Measurements from ENCODE around the gene MYOF.

The MYOF gene

GRCh38 chr10:93417921-93418320 lies 64.2 kb downstream of the MYOF start:
- H3K9me3 ChIP-seq (ENCODE audit: control insufficient read depth, low read length) = no peaks in the 10 kb centered on the region
- H3K4me1 ChIP-seq (ENCODE audit: control insufficient read depth, insufficient read depth, low read depth, low read length) = no peaks in the 10 kb centered on the region
- no peak overlapping the region for H3K14ac ChIP-seq (ENCODE audit: low read length in 2 of 2)
- no peak overlapping the region for H4K8ac ChIP-seq (ENCODE audit: low read length)
- no peak overlapping the region for H2BK120ac ChIP-seq (ENCODE audit: low read depth, low read length)
- H4K91ac ChIP-seq (ENCODE audit: low read length) = no peak overlapping the region
- H3K4me3 ChIP-seq (ENCODE audit: insufficient read depth in 1 of 2, low read depth in 1 of 2, low read length in 2 of 2) = no peak overlapping the region
- H3K27me3 ChIP-seq (ENCODE audit: control insufficient read depth in 1 of 2, insufficient read depth in 1 of 2, low read length in 2 of 2) = no peaks in the 10 kb centered on the region
- no peak overlapping the region for H3K4ac ChIP-seq (ENCODE audit: low read depth in 1 of 2, low read length in 2 of 2)
- peaks cover 14% of the 10 kb centered on the region for H3K79me1 ChIP-seq (replicated peaks; ENCODE audit: low read length, poor library complexity, severe bottlenecking)
- no peak overlapping the region for H3K18ac ChIP-seq (ENCODE audit: low read depth in 1 of 2, low read length in 2 of 2)
- H3K4me2 ChIP-seq (ENCODE audit: low read length, poor library complexity, severe bottlenecking) = no peak overlapping the region
- no peak overlapping the region for H2BK5ac ChIP-seq (ENCODE audit: low read depth, low read length, poor library complexity, severe bottlenecking)
- no peak overlapping the region for H2AK5ac ChIP-seq (ENCODE audit: low read length, severe bottlenecking)
- peaks cover 38 to 86% of the 10 kb centered on the region in 2 experiments for H3K36me3 ChIP-seq (ENCODE audit: control insufficient read depth in 1 of 2, insufficient read depth in 2 of 2, low read depth in 1 of 2, low read length in 2 of 2)
- H3K27ac ChIP-seq (ENCODE audit: low read length, poor library complexity, severe bottlenecking) = no peak overlapping the region
- DNase-seq = no peak
- no peak overlapping the region for H3K23ac ChIP-seq (ENCODE audit: low read length in 2 of 2)
- WGBS = 91% methylated on average over 3 of the region's 3 CpGs
- no peak overlapping the region for H2AFZ ChIP-seq (ENCODE audit: low read depth, low read length)
- no peak overlapping the region for H2BK15ac ChIP-seq (ENCODE audit: low read depth, poor library complexity, severe bottlenecking)
- no peak overlapping the region for H3K9ac ChIP-seq (ENCODE audit: low read length)
- H2BK12ac ChIP-seq (ENCODE audit: low read length in 2 of 2) = no peak overlapping the region

DNA sequence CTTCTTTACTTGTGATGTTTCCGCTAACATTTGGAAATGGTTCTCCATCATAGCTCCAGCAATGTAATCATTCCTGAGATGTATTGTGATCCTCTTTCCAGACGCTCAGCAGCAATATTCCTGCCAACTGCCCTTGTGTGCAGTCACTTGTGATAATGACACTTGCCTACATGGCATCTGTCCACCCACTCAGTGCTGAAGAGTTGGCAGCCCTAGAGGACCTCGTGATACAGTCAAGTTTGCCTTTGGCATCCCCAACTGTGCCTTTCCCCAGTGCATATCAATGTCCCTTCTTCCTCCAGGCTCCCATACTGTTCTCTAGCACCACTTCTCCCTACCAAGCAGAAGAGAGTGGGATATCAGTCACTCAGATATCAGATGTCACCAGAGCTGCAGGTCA lies 64.9 kb downstream of the MYOF start:
- no peak overlapping the region for H3K23ac ChIP-seq (ENCODE audit: low read length in 2 of 2)
- peaks cover 16% of the 10 kb centered on the region for H3K79me1 ChIP-seq (replicated peaks; ENCODE audit: low read length, poor library complexity, severe bottlenecking)
- no peak overlapping the region for H2BK5ac ChIP-seq (ENCODE audit: low read depth, low read length, poor library complexity, severe bottlenecking)
- H3K4ac ChIP-seq (ENCODE audit: low read depth in 1 of 2, low read length in 2 of 2) = no peak overlapping the region
- peak overlapping the region in 1 of 2 experiments; percentile 15 for H3K14ac ChIP-seq (ENCODE audit: low read length in 2 of 2)
- no peak for DNase-seq
- WGBS = 91% methylated on average over 3 of the region's 3 CpGs
- no peaks in the 10 kb centered on the region for H3K27me3 ChIP-seq (ENCODE audit: control insufficient read depth in 1 of 2, insufficient read depth in 1 of 2, low read length in 2 of 2)
- H3K36me3 ChIP-seq (ENCODE audit: control insufficient read depth in 1 of 2, insufficient read depth in 2 of 2, low read depth in 1 of 2, low read length in 2 of 2) = peaks cover 42 to 87% of the 10 kb centered on the region in 2 experiments
- H2BK120ac ChIP-seq (ENCODE audit: low read depth, low read length) = no peak overlapping the region
- no peak overlapping the region for H2AFZ ChIP-seq (ENCODE audit: low read depth, low read length)
- H4K8ac ChIP-seq (ENCODE audit: low read length) = peak overlapping the region; percentile 24
- no peaks in the 10 kb centered on the region for H3K9me3 ChIP-seq (ENCODE audit: control insufficient read depth, low read length)
- H3K4me3 ChIP-seq (ENCODE audit: insufficient read depth in 1 of 2, low read depth in 1 of 2, low read length in 2 of 2) = no peak overlapping the region
- no peak overlapping the region for H3K18ac ChIP-seq (ENCODE audit: low read depth in 1 of 2, low read length in 2 of 2)
- H3K4me2 ChIP-seq (ENCODE audit: low read length, poor library complexity, severe bottlenecking) = no peak overlapping the region
- H3K9ac ChIP-seq (ENCODE audit: low read length) = no peak overlapping the region
- H2BK15ac ChIP-seq (ENCODE audit: low read depth, poor library complexity, severe bottlenecking) = no peak overlapping the region
- no peak overlapping the region for H2BK12ac ChIP-seq (ENCODE audit: low read length in 2 of 2)
- H3K27ac ChIP-seq (ENCODE audit: low read length, poor library complexity, severe bottlenecking) = no peak overlapping the region
- no peak overlapping the region for H2AK5ac ChIP-seq (ENCODE audit: low read length, severe bottlenecking)
- no peaks in the 10 kb centered on the region for H3K4me1 ChIP-seq (ENCODE audit: control insufficient read depth, insufficient read depth, low read depth, low read length)
- peak overlapping the region; percentile 7 for H4K91ac ChIP-seq (ENCODE audit: low read length)

DNA sequence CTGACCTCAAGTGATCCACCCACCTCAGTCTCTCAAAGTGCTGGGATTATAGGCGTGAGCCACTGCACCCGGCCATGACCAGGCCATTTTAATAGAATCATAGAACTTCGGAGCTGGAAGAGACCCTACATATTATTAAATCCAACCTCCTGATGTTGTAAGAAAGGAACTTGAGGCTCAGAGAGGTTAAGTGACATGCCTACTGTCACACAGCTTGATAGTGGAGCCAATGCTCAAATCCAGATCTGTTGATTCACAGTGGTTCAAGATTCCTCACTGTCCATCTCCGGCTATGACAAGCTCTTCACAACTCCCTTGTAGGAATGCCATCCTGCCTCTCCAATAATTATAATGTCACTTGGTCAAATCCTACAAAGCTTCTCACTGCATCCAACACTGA lies 65.3 kb downstream of the MYOF start:
- no peak overlapping the region for H2AFZ ChIP-seq (ENCODE audit: low read depth, low read length)
- peaks cover 40 to 87% of the 10 kb centered on the region in 2 experiments for H3K36me3 ChIP-seq (ENCODE audit: control insufficient read depth in 1 of 2, insufficient read depth in 2 of 2, low read depth in 1 of 2, low read length in 2 of 2)
- DNase-seq = no peak
- no peaks in the 10 kb centered on the region for H3K4me1 ChIP-seq (ENCODE audit: control insufficient read depth, insufficient read depth, low read depth, low read length)
- no peaks in the 10 kb centered on the region for H3K27me3 ChIP-seq (ENCODE audit: control insufficient read depth in 1 of 2, insufficient read depth in 1 of 2, low read length in 2 of 2)
- H2BK120ac ChIP-seq (ENCODE audit: low read depth, low read length) = no peak overlapping the region
- H2BK15ac ChIP-seq (ENCODE audit: low read depth, poor library complexity, severe bottlenecking) = no peak overlapping the region
- no peak overlapping the region for H3K27ac ChIP-seq (ENCODE audit: low read length, poor library complexity, severe bottlenecking)
- H3K4me3 ChIP-seq (ENCODE audit: insufficient read depth in 1 of 2, low read depth in 1 of 2, low read length in 2 of 2) = no peak overlapping the region
- H4K8ac ChIP-seq (ENCODE audit: low read length) = no peak overlapping the region
- H3K4me2 ChIP-seq (ENCODE audit: low read length, poor library complexity, severe bottlenecking) = no peak overlapping the region
- H3K79me1 ChIP-seq (replicated peaks; ENCODE audit: low read length, poor library complexity, severe bottlenecking) = peaks cover 20% of the 10 kb centered on the region
- no peak overlapping the region for H3K9ac ChIP-seq (ENCODE audit: low read length)
- no peaks in the 10 kb centered on the region for H3K9me3 ChIP-seq (ENCODE audit: control insufficient read depth, low read length)
- no peak overlapping the region for H3K23ac ChIP-seq (ENCODE audit: low read length in 2 of 2)
- no peak overlapping the region for H2BK5ac ChIP-seq (ENCODE audit: low read depth, low read length, poor library complexity, severe bottlenecking)
- 93% methylated on average over 4 of the region's 4 CpGs for WGBS
- H4K91ac ChIP-seq (ENCODE audit: low read length) = no peak overlapping the region
- H3K4ac ChIP-seq (ENCODE audit: low read depth in 1 of 2, low read length in 2 of 2) = no peak overlapping the region
- H2BK12ac ChIP-seq (ENCODE audit: low read length in 2 of 2) = no peak overlapping the region
- no peak overlapping the region for H2AK5ac ChIP-seq (ENCODE audit: low read length, severe bottlenecking)
- no peak overlapping the region for H3K14ac ChIP-seq (ENCODE audit: low read length in 2 of 2)
- H3K18ac ChIP-seq (ENCODE audit: low read depth in 1 of 2, low read length in 2 of 2) = no peak overlapping the region

GRCh38 chr10:93415693-93416092 lies 66.4 kb downstream of the MYOF start:
- Histone ChIP-seq H4K8ac (ENCODE audit: low read length) (no peak overlapping the region), H2BK15ac (ENCODE audit: low read depth, poor library complexity, severe bottlenecking) (no peak overlapping the region), H3K27me3 (ENCODE audit: control insufficient read depth in 1 of 2, insufficient read depth in 1 of 2, low read length in 2 of 2) (no peaks in the 10 kb centered on the region), H3K27ac (ENCODE audit: low read length, poor library complexity, severe bottlenecking) (no peak overlapping the region), H3K4me2 (ENCODE audit: low read length, poor library complexity, severe bottlenecking) (no peak overlapping the region), H3K4me3 (ENCODE audit: insufficient read depth in 1 of 2, low read depth in 1 of 2, low read length in 2 of 2) (no peak overlapping the region), H3K18ac (ENCODE audit: low read depth in 1 of 2, low read length in 2 of 2) (no peak overlapping the region), H3K4ac (ENCODE audit: low read depth in 1 of 2, low read length in 2 of 2) (no peak overlapping the region), H2BK120ac (ENCODE audit: low read depth, low read length) (no peak overlapping the region), H4K91ac (ENCODE audit: low read length) (no peak overlapping the region), H3K36me3 (ENCODE audit: control insufficient read depth in 1 of 2, insufficient read depth in 2 of 2, low read depth in 1 of 2, low read length in 2 of 2) (peaks cover 47 to 87% of the 10 kb centered on the region in 2 experiments), H2BK12ac (ENCODE audit: low read length in 2 of 2) (no peak overlapping the region), H2AFZ (ENCODE audit: low read depth, low read length) (no peak overlapping the region), H2AK5ac (ENCODE audit: low read length, severe bottlenecking) (no peak overlapping the region), H3K23ac (ENCODE audit: low read length in 2 of 2) (no peak overlapping the region), H3K9me3 (ENCODE audit: control insufficient read depth, low read length) (no peaks in the 10 kb centered on the region), H3K4me1 (ENCODE audit: control insufficient read depth, insufficient read depth, low read depth, low read length) (no peaks in the 10 kb centered on the region), H3K14ac (ENCODE audit: low read length in 2 of 2) (no peak overlapping the region), H2BK5ac (ENCODE audit: low read depth, low read length, poor library complexity, severe bottlenecking) (no peak overlapping the region), H3K9ac (ENCODE audit: low read length) (peak overlapping the region; percentile 4), H3K79me1 (replicated peaks; ENCODE audit: low read length, poor library complexity, severe bottlenecking) (peaks cover 27% of the 10 kb centered on the region)
- 88% methylated on average over 6 of the region's 6 CpGs for WGBS
- DNase-seq = no peak
